ENCODE data around the gene RHBG.

DNA sequence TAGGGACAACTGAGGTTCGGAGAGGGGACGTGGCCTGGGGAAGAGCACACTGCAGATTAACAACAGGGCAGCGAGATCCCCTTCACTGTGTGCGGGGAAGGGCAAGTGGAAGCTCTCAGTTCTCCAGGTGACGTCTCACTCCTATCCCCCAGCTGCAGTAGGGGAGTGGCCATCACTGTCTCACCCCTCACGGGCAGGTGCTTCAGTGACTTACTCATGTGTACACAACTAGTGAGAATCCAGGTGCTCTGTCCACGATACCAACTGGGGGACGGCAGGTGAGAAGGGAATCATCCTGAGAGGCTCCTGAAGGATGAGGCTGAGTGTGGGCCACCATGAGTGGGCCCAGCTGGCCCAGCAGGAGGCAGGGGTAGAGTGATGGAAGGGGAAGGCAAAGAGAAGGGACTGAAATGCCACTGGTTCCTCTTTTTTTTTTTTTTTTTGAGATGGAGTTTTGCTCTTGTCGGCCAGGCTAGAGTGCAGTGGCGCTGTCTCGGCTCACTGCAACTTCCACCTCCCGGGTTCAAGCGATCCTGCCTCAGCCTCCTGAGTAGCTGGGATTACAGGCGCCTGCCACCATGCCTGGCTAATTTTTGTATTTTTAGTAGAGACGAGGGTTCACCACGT, 25.9 kb downstream of the RHBG start:
- TF ChIP-seq, protein P1, sequence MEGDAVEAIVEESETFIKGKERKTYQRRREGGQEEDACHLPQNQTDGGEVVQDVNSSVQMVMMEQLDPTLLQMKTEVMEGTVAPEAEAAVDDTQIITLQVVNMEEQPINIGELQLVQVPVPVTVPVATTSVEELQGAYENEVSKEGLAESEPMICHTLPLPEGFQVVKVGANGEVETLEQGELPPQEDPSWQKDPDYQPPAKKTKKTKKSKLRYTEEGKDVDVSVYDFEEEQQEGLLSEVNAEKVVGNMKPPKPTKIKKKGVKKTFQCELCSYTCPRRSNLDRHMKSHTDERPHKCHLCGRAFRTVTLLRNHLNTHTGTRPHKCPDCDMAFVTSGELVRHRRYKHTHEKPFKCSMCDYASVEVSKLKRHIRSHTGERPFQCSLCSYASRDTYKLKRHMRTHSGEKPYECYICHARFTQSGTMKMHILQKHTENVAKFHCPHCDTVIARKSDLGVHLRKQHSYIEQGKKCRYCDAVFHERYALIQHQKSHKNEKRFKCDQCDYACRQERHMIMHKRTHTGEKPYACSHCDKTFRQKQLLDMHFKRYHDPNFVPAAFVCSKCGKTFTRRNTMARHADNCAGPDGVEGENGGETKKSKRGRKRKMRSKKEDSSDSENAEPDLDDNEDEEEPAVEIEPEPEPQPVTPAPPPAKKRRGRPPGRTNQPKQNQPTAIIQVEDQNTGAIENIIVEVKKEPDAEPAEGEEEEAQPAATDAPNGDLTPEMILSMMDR (conservative IDR thresholded peaks at IDR 0.05; ENCODE audit: low read depth, low read length) = no peak
- TF ChIP-seq CEBPB (IDR thresholded peaks at IDR 0.05; ENCODE audit: low read depth, low read length) = no peak
- TF ChIP-seq RAD21 (IDR thresholded peaks at IDR 0.05; ENCODE audit: low read length) = no peak
- TF ChIP-seq MAZ (IDR thresholded peaks at IDR 0.05; ENCODE audit: borderline replicate concordance, low read depth, low read length) = no peak
- TF ChIP-seq FOS (IDR thresholded peaks at IDR 0.05; ENCODE audit: low read depth, low read length) = no peak
- no peak for TF ChIP-seq USF2 (IDR thresholded peaks at IDR 0.05; ENCODE audit: low read depth, low read length)
- no peak for TF ChIP-seq RCOR1 (IDR thresholded peaks at IDR 0.05; ENCODE audit: insufficient replicate concordance, low read length)
- TF ChIP-seq POLR2A (IDR thresholded peaks at IDR 0.05; ENCODE audit: low read depth, low read length) = no peak
- TF ChIP-seq NFE2L2 (IDR thresholded peaks at IDR 0.05; ENCODE audit: low read depth, low read length) = no peak
- no peak for TF ChIP-seq MXI1 (IDR thresholded peaks at IDR 0.05; ENCODE audit: borderline replicate concordance, low read depth, low read length)
- no peak for TF ChIP-seq MAFK (IDR thresholded peaks at IDR 0.05; ENCODE audit: low read depth, low read length)

All from IMR-90 (cell line).